IMR-90 (cell line): Measurements from ENCODE around the gene ABCB10. TPM values are rescaled to one million over a fixed set of nuclear protein-coding genes. Genes with fewer than 3 reads are reported as not detected.

Source experiments
- ATAC-seq: fragments of 200-7000 bp; cut with Tn5 transposase; 2 replicates; pipeline ENCODE4 v1.9.1; 2020; ENCODE audit warnings: low read depth, mild to moderate bottlenecking, moderate library complexity
- BruUV-seq: library from RNA; stranded (reverse); fragments of 400-500 nt; replicated peaks from 2 replicates; lab custom pipeline; 2021; lab: Mats Ljungman, UMichigan
- CTCF ChIA-PET: fragments of 300-600 bp; formaldehyde crosslinking; extraction: SDS; loops from one replicate; lab custom pipeline; 2021; ENCODE audit warnings: antibody characterized with exemption; lab: Yijun Ruan, JAX
- POLR2A ChIA-PET: fragments of 300-600 bp; sonication (Branson Sonifier 250); formaldehyde crosslinking; loops from one replicate; lab custom pipeline; 2022; ENCODE audit warnings: antibody characterized with exemption; ENCODE audit not compliant: unreplicated experiment; lab: Charles Lee
- DNase-seq: peaks from one replicate; pipeline ENCODE4 v3.0.0; 2013
- H2AFZ ChIP-seq: replicated peaks from 2 replicates; pipeline ENCODE3; 2013; ENCODE audit warnings: low read length, mild to moderate bottlenecking; ENCODE audit not compliant: poor library complexity
- H2AK5ac ChIP-seq: 2 replicates; pipeline ENCODE4 v1.6.1; 2013; ENCODE audit warnings: low read depth, low read length, inconsistent platforms
- H2AK9ac ChIP-seq: replicated peaks from 2 replicates; pipeline ENCODE3; 2013; ENCODE audit warnings: mild to moderate bottlenecking, low read depth, low read length, moderate library complexity; ENCODE audit not compliant: poor library complexity
- H2BK120ac ChIP-seq: 2 replicates; pipeline ENCODE4 v1.6.1; 2013; ENCODE audit warnings: low read depth, low read length, inconsistent platforms
- H2BK15ac ChIP-seq: 3 replicates; pipeline ENCODE4 v1.6.1; 2013; ENCODE audit warnings: low read depth, low read length, inconsistent platforms
- H2BK20ac ChIP-seq: 2 replicates; pipeline ENCODE4 v1.6.1; 2013; ENCODE audit warnings: low read depth, mild to moderate bottlenecking, inconsistent platforms, low read length, moderate library complexity
- H2BK5ac ChIP-seq: 2 replicates; pipeline ENCODE4 v1.6.1; 2013; ENCODE audit warnings: mild to moderate bottlenecking, low read depth, low read length, inconsistent platforms; ENCODE audit not compliant: poor library complexity, severe bottlenecking
- H3K14ac ChIP-seq: replicated peaks from 2 replicates; pipeline ENCODE4 v1.6.1; 2013; ENCODE audit warnings: low read depth, low read length, inconsistent platforms
- H3K18ac ChIP-seq: 2 replicates; pipeline ENCODE4 v1.6.1; 2013; ENCODE audit warnings: low read depth, low read length, control low read depth
- H3K23ac ChIP-seq: 2 replicates; pipeline ENCODE4 v1.6.1; 2013; ENCODE audit warnings: low read depth, low read length, inconsistent platforms
- H3K27ac ChIP-seq: 2 replicates; pipeline ENCODE4 v1.5.1; 2013; ENCODE audit warnings: mild to moderate bottlenecking, control low read depth, low read length; ENCODE audit not compliant: insufficient read depth
- H3K27me3 ChIP-seq: 2 replicates; pipeline ENCODE4 v1.6.1; 2013; ENCODE audit warnings: low read length; ENCODE audit not compliant: control insufficient read depth, insufficient read depth
- H3K36me3 ChIP-seq: 2 replicates; pipeline ENCODE4 v1.6.1; 2013; ENCODE audit warnings: low read length, mixed read lengths; ENCODE audit not compliant: control insufficient read depth, insufficient read depth
- H3K4ac ChIP-seq: 2 replicates; pipeline ENCODE4 v1.6.1; 2013; ENCODE audit warnings: low read depth, low read length, inconsistent platforms
- H3K4me1 ChIP-seq: 2 replicates; pipeline ENCODE4 v1.6.1; 2013; ENCODE audit warnings: low read length, mixed read lengths; ENCODE audit not compliant: control insufficient read depth, insufficient read depth
- H3K4me2 ChIP-seq: 2 replicates; pipeline ENCODE4 v1.6.1; 2013; ENCODE audit warnings: low read depth, mild to moderate bottlenecking, control low read depth, low read length, moderate library complexity
- H3K4me3 ChIP-seq: 2 replicates; pipeline ENCODE4 v1.5.1; 2013; ENCODE audit warnings: low read depth, mild to moderate bottlenecking, control low read depth, low read length, moderate library complexity; ENCODE audit not compliant: insufficient read depth
- H3K56ac ChIP-seq: 2 replicates; pipeline ENCODE4 v1.6.1; 2013; ENCODE audit warnings: low read length, inconsistent platforms; ENCODE audit not compliant: insufficient read depth; ENCODE audit errors: extremely low read depth
- H3K79me1 ChIP-seq, 2 experiments: 2 replicates each; pipeline ENCODE4 v1.6.1; 2013; ENCODE audit warnings: low read length in 2 of 2, inconsistent platforms in 1 of 2, low read depth in 1 of 2
- H3K9ac ChIP-seq: 2 replicates; pipeline ENCODE4 v1.6.1; 2013; ENCODE audit warnings: low read depth, low read length, control low read depth
- H3K9me1 ChIP-seq: 2 replicates; pipeline ENCODE4 v1.6.1; 2013; ENCODE audit warnings: low read length, inconsistent platforms; ENCODE audit not compliant: insufficient read depth
- H3K9me3 ChIP-seq: 2 replicates; pipeline ENCODE4 v1.6.1; 2013; ENCODE audit warnings: low read length; ENCODE audit not compliant: control insufficient read depth, insufficient read depth
- H4K20me1 ChIP-seq: 2 replicates; pipeline ENCODE4 v1.6.1; 2013; ENCODE audit warnings: low read length, inconsistent platforms; ENCODE audit not compliant: insufficient read depth
- H4K5ac ChIP-seq: 2 replicates; pipeline ENCODE4 v1.6.1; 2013; ENCODE audit warnings: mild to moderate bottlenecking, low read depth, low read length, control low read depth
- H4K8ac ChIP-seq, 2 experiments: 2 replicates each; pipeline ENCODE4 v1.6.1; 2013; ENCODE audit warnings: low read depth in 2 of 2, low read length in 2 of 2, control low read depth in 1 of 2, inconsistent platforms in 1 of 2
- H4K91ac ChIP-seq: 2 replicates; pipeline ENCODE4 v1.6.1; 2013; ENCODE audit warnings: low read depth, low read length, inconsistent platforms; ENCODE audit not compliant: insufficient read depth
- BHLHE40 ChIP-seq: fragments of 150-350 bp; IDR thresholded peaks from 2 replicates; pipeline ENCODE4 v1.6.1; 2016; ENCODE audit warnings: mild to moderate bottlenecking, low read depth, low read length
- CEBPB ChIP-seq: IDR thresholded peaks from 2 replicates; pipeline ENCODE4 v1.6.1; 2012; ENCODE audit warnings: low read depth, low read length, improper control_type of control experiment
- CHD1 ChIP-seq: IDR thresholded peaks from 2 replicates; pipeline ENCODE4 v1.6.1; 2012; ENCODE audit warnings: low read depth, low read length, improper control_type of control experiment
- FOS ChIP-seq: fragments of 150-350 bp; IDR thresholded peaks from 2 replicates; pipeline ENCODE4 v1.6.1; 2016; ENCODE audit warnings: low read depth, low read length
- MAFK ChIP-seq: IDR thresholded peaks from 2 replicates; pipeline ENCODE4 v1.6.1; 2012; ENCODE audit warnings: low read depth, low read length, improper control_type of control experiment
- MAZ ChIP-seq: IDR thresholded peaks from 2 replicates; pipeline ENCODE4 v1.6.1; 2012; ENCODE audit warnings: low read depth, mild to moderate bottlenecking, low read length, improper control_type of control experiment, moderate library complexity, borderline replicate concordance
- MXI1 ChIP-seq: IDR thresholded peaks from 2 replicates; pipeline ENCODE4 v1.6.1; 2012; ENCODE audit warnings: low read depth, mild to moderate bottlenecking, low read length, moderate library complexity, borderline replicate concordance
- NFE2L2 ChIP-seq: fragments of 150-350 bp; IDR thresholded peaks from 2 replicates; pipeline ENCODE4 v1.6.1; 2016; ENCODE audit warnings: low read depth, mild to moderate bottlenecking, low read length
- POLR2A ChIP-seq: IDR thresholded peaks from 2 replicates; pipeline ENCODE4 v1.6.1; 2012; ENCODE audit warnings: mild to moderate bottlenecking, low read depth, low read length
- RAD21 ChIP-seq: IDR thresholded peaks from 2 replicates; pipeline ENCODE4 v1.6.1; 2012; ENCODE audit warnings: low read length, improper control_type of control experiment
- RCOR1 ChIP-seq: IDR thresholded peaks from 2 replicates; pipeline ENCODE4 v1.6.1; 2012; ENCODE audit warnings: mild to moderate bottlenecking, low read length, improper control_type of control experiment; ENCODE audit not compliant: insufficient replicate concordance
- RFX5 ChIP-seq: IDR thresholded peaks from 2 replicates; pipeline ENCODE4 v1.8.0; 2012; ENCODE audit warnings: low read depth, mild to moderate bottlenecking, low read length, moderate library complexity
- SMC3 ChIP-seq: fragments of 150-350 bp; IDR thresholded peaks from 2 replicates; pipeline ENCODE4 v1.6.1; 2016; ENCODE audit warnings: low read depth, mild to moderate bottlenecking, antibody characterized with exemption, low read length, moderate library complexity
- WGBS, 2 experiments: methylation state at CpG; one replicate each; pipeline versions ENCODE4 v1.1.5 to v1.1.7; 2013; ENCODE audit warnings: missing lambda C conversion rate in 2 of 2; ENCODE audit not compliant: insufficient read length in 1 of 2; ENCODE audit errors: extremely low coverage in 2 of 2; 5-methylcytosine and 5-hydroxymethylcytosine counted together
- dilution Hi-C: fragments of 300-500 bp; cut with HindIII; formaldehyde crosslinking; loops from one replicate; pipeline ENCODE4 v1.14.3; 2018; ENCODE audit warnings: low sequenced_read_pairs; ENCODE audit not compliant: unreplicated experiment
- in situ Hi-C: fragments of 300-500 bp; cut with MboI; formaldehyde crosslinking; loops from 3 replicates; pipeline ENCODE4 v1.14.3; 2019; ENCODE audit warnings: low sequenced_read_pairs, inconsistent platforms, mixed read lengths
- intact Hi-C: fragments of 100-400 bp; cut with micrococcal nuclease; formaldehyde crosslinking; loops from 2 replicates; pipeline ENCODE4 v1.10.0; 2022
- polyA plus RNA-seq, 3 experiments: library from polyadenylated mRNA; depleted of rRNA; stranded (reverse); fragments of >200 nt; gene quantifications; 2 replicates each; pipeline ENCODE4 v1.2.3, GENCODE V29; 2012; ENCODE audit warnings: low replicate concordance in 1 of 3
- total RNA-seq: library from RNA; depleted of rRNA; stranded (reverse); fragments of >200 nt; gene quantifications from 2 replicates; pipeline ENCODE4 v1.2.3, GENCODE V29; 2012
- TF ChIP-seq, protein P1 (sequence below): conservative IDR thresholded peaks from 2 replicates; pipeline ENCODE4 v1.5.1; 2012; ENCODE audit warnings: mild to moderate bottlenecking, low read depth, low read length, improper control_type of control experiment
- TF ChIP-seq, protein P2 (sequence below): fragments of 150-350 bp; IDR thresholded peaks from 2 replicates; pipeline ENCODE4 v1.6.1; 2016; ENCODE audit warnings: low read depth, mild to moderate bottlenecking, low read length, moderate library complexity, borderline replicate concordance

ABCB10 gene
- total and polyA plus RNA-seq, 2 of the 4 experiments (the other 2 are of a cell fraction): 6.5 to 10.9 TPM

DNA sequence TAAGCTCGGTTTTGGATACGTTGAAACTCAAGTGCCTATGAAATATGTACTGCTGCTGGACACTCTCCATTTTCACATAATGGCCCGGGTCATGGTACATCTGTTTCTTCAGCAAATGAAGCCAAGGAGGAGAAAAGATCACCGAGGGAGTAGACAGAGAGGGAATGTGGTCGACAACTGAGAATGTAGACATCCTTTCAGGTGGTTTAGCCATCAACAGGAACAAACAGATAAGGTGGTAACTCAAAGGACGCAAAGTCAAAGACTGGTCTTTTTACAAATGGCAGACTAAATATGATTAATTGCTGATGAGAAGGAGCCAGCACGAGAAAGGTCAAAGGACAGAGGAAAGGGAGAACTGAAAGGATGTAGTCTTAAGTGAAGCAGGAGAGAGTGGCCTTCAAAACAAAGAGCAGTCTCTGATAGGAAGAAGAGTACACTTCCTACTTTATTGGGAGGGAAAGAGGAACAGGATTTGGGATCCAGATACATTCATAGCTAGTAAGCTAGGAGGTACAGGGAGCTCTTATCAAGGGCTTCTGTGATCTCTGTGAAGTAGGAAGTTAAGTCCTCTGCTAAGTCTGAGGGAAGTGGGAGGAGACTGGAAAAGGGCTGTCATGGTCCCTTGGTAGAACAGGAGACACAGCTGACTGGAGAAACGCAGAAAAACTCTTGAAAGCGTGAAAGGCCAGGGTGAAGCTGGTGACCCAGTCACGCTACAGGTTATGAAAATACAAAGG is 78.7 kb downstream of the ABCB10 start:
- Histone ChIP-seq H3K27ac (no peak overlapping the region), H3K4ac (no peak overlapping the region), H3K4me3 (no peak overlapping the region), H4K20me1 (no peaks in the 10 kb centered on the region; the same call in 1 of the 2 replicates), H4K8ac (no peak overlapping the region), H2BK120ac (no peak overlapping the region), H3K9ac (no peak overlapping the region), H2BK20ac (no peak overlapping the region), H3K14ac (no peak overlapping the region), H3K4me1 (no peaks in the 10 kb centered on the region), H2BK5ac (no peak overlapping the region), H3K27me3 (no peaks in the 10 kb centered on the region), H2AK5ac (no peak overlapping the region), H4K91ac (no peak overlapping the region), H3K4me2 (no peak overlapping the region), H3K36me3 (peaks cover 29% of the 10 kb centered on the region), H3K23ac (no peak overlapping the region), H3K9me1 (no peaks in the 10 kb centered on the region), H3K18ac (no peak overlapping the region), H2AFZ (no peak overlapping the region), H3K79me1 (peaks cover 12 to 15% of the 10 kb centered on the region in 2 experiments; a peak in 3 of 4 replicates), H3K9me3 (no peaks in the 10 kb centered on the region), H2AK9ac (no peak overlapping the region), H4K5ac (no peak overlapping the region), H2BK15ac (no peak overlapping the region), H3K56ac (no peak overlapping the region)
- intact Hi-C loops: no loop called here
- ChIA-PET CTCF (no interaction called here), POLR2A (no interaction called here)
- dilution Hi-C loops: loop anchor here (25.0 kb wide), 1 partner anchor 218 kb away; the partner anchor contains the start of gene RAB4A
- DNase-seq (no peak), ATAC-seq (no peak)
- in situ Hi-C loops: loop anchor here (5.0 kb wide), 1 partner anchor 223 kb away; no protein-coding TSS in a partner anchor
- 82% methylated on average over 3 of the region's 10 CpGs; no CpG with 5 or more reads in 1 of the 2 experiments for WGBS, 2 experiments
- BruUV-seq: no TSS peak
- no peak for TF ChIP-seq CHD1
- no peak for TF ChIP-seq RFX5
- no peak for TF ChIP-seq RCOR1
- TF ChIP-seq, protein P1, sequence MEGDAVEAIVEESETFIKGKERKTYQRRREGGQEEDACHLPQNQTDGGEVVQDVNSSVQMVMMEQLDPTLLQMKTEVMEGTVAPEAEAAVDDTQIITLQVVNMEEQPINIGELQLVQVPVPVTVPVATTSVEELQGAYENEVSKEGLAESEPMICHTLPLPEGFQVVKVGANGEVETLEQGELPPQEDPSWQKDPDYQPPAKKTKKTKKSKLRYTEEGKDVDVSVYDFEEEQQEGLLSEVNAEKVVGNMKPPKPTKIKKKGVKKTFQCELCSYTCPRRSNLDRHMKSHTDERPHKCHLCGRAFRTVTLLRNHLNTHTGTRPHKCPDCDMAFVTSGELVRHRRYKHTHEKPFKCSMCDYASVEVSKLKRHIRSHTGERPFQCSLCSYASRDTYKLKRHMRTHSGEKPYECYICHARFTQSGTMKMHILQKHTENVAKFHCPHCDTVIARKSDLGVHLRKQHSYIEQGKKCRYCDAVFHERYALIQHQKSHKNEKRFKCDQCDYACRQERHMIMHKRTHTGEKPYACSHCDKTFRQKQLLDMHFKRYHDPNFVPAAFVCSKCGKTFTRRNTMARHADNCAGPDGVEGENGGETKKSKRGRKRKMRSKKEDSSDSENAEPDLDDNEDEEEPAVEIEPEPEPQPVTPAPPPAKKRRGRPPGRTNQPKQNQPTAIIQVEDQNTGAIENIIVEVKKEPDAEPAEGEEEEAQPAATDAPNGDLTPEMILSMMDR: no peak
- no peak for TF ChIP-seq SMC3
- TF ChIP-seq BHLHE40: no peak
- TF ChIP-seq RAD21: no peak
- TF ChIP-seq NFE2L2: no peak
- TF ChIP-seq POLR2A: no peak
- TF ChIP-seq FOS: no peak
- TF ChIP-seq, protein P2, sequence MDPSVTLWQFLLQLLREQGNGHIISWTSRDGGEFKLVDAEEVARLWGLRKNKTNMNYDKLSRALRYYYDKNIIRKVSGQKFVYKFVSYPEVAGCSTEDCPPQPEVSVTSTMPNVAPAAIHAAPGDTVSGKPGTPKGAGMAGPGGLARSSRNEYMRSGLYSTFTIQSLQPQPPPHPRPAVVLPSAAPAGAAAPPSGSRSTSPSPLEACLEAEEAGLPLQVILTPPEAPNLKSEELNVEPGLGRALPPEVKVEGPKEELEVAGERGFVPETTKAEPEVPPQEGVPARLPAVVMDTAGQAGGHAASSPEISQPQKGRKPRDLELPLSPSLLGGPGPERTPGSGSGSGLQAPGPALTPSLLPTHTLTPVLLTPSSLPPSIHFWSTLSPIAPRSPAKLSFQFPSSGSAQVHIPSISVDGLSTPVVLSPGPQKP: no peak
- TF ChIP-seq MAZ: no peak
- TF ChIP-seq MXI1: no peak
- no peak for TF ChIP-seq CEBPB
- TF ChIP-seq MAFK: no peak
